ENCODE results near the gene WDR37.

The WDR37 gene

GRCh38 chr10:1096287-1096889 is 40.2 kb downstream of the WDR37 start:
- H3K4me3 ChIP-seq (ENCODE audit: low read depth, low read length) = no peak overlapping the region
- no peaks in the 10 kb centered on the region for H3K27me3 ChIP-seq (ENCODE audit: insufficient read depth, low read depth, severe bottlenecking)
- no peak overlapping the region for H3K27ac ChIP-seq
- TF ChIP-seq, protein P1, sequence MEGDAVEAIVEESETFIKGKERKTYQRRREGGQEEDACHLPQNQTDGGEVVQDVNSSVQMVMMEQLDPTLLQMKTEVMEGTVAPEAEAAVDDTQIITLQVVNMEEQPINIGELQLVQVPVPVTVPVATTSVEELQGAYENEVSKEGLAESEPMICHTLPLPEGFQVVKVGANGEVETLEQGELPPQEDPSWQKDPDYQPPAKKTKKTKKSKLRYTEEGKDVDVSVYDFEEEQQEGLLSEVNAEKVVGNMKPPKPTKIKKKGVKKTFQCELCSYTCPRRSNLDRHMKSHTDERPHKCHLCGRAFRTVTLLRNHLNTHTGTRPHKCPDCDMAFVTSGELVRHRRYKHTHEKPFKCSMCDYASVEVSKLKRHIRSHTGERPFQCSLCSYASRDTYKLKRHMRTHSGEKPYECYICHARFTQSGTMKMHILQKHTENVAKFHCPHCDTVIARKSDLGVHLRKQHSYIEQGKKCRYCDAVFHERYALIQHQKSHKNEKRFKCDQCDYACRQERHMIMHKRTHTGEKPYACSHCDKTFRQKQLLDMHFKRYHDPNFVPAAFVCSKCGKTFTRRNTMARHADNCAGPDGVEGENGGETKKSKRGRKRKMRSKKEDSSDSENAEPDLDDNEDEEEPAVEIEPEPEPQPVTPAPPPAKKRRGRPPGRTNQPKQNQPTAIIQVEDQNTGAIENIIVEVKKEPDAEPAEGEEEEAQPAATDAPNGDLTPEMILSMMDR (IDR thresholded peaks at IDR 0.05; ENCODE audit: low read depth, low read length) = no peak
- H3K9me3 ChIP-seq (ENCODE audit: severe bottlenecking) = no peaks in the 10 kb centered on the region
- no peak for DNase-seq
- no peaks in the 10 kb centered on the region for H3K36me3 ChIP-seq

DNA sequence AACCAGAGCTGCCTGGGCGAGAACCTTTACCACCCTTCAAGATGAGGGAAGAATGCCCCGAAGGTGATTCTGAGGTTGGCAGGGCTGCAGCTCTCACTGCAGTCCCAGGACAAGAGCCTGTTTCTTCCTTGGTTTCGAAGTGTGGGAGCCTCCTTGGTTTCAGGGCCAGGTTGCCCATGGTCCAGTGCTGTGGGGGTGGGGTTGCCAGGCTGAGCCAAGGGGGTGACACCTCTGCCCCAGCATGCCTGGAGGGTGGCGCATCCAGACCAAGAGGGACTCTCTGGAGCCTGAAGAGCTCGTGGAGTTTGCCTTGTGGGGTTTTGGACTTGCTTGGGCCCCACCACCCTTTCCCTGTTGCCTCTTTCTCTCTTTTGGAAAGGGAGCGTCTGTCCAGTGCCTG is 41.3 kb downstream of the WDR37 start:
- Histone ChIP-seq H3K4me3 (ENCODE audit: low read depth, low read length) (no peak overlapping the region), H3K27ac (no peak overlapping the region), H3K27me3 (ENCODE audit: insufficient read depth, low read depth, severe bottlenecking) (no peaks in the 10 kb centered on the region), H3K9me3 (ENCODE audit: severe bottlenecking) (no peaks in the 10 kb centered on the region), H3K36me3 (no peaks in the 10 kb centered on the region)
- TF ChIP-seq, protein P1 (IDR thresholded peaks at IDR 0.05; ENCODE audit: low read depth, low read length) = no peak
- no peak for DNase-seq

DNA sequence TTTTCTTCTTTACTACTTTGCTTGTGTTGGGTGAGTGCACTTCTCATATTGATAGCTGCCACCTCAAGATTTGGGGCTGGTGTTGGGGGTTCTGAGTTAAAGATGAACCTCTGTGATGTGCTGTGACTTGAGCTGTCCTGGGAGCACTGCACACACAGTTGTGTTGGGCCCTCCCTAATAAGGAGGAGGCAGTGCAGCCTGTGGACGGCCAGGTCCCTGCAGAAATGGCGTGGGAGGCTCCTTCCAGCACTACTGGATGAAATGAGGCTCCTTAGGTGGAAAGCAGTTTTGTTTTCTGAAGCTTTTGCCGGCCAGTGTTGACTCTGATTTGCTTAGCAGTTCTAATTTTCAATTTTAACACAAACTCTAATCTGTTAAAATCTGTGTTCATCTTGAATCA is 44.0 kb downstream of the WDR37 start:
- no peaks in the 10 kb centered on the region for H3K36me3 ChIP-seq
- TF ChIP-seq, protein P1 (IDR thresholded peaks at IDR 0.05; ENCODE audit: low read depth, low read length) = no peak
- no peaks in the 10 kb centered on the region for H3K9me3 ChIP-seq (ENCODE audit: severe bottlenecking)
- no peak overlapping the region for H3K4me3 ChIP-seq (ENCODE audit: low read depth, low read length)
- DNase-seq = no peak
- no peak overlapping the region for H3K27ac ChIP-seq
- H3K27me3 ChIP-seq (ENCODE audit: insufficient read depth, low read depth, severe bottlenecking) = no peaks in the 10 kb centered on the region

- no peak for DNase-seq
- Histone ChIP-seq H3K27me3 (ENCODE audit: insufficient read depth, low read depth, severe bottlenecking) (no peaks in the 10 kb centered on the region), H3K4me3 (ENCODE audit: low read depth, low read length) (no peak overlapping the region), H3K27ac (no peak overlapping the region), H3K9me3 (ENCODE audit: severe bottlenecking) (no peaks in the 10 kb centered on the region), H3K36me3 (no peaks in the 10 kb centered on the region)
- TF ChIP-seq, protein P1 (IDR thresholded peaks at IDR 0.05; ENCODE audit: low read depth, low read length) = no peak
These were observed 44.6 kb downstream of the WDR37 start for GRCh38 chr10:1100691-1101368.

- Histone ChIP-seq H3K36me3 (no peaks in the 10 kb centered on the region), H3K4me3 (ENCODE audit: low read depth, low read length) (no peak overlapping the region), H3K27me3 (ENCODE audit: insufficient read depth, low read depth, severe bottlenecking) (no peaks in the 10 kb centered on the region), H3K27ac (no peak overlapping the region), H3K9me3 (ENCODE audit: severe bottlenecking) (no peaks in the 10 kb centered on the region)
- TF ChIP-seq, protein P1 (IDR thresholded peaks at IDR 0.05; ENCODE audit: low read depth, low read length) = no peak
- no peak for DNase-seq
These were observed 45.8 kb downstream of the WDR37 start for GRCh38 chr10:1101946-1102345.

Measured in WERI-Rb-1 (cell line).